Testis (tissue), 3 donors: ENCODE results near the gene HPSE2. TPM values are rescaled to one million over a fixed set of nuclear protein-coding genes. Genes with fewer than 3 reads are reported as not detected.
"Not testable (repeated sequence)": the region's sequence is repeated elsewhere in the genome, so short reads cannot be mapped to it uniquely, and the experiment has no call there.

Experiments
- DNase-seq: peaks from one replicate; pipeline ENCODE4 v3.0.0-alpha.2; 2019
- H3K27ac ChIP-seq, 2 donors: fragments of 200-600 bp; sonication (generic); one replicate each; pipeline ENCODE4 v1.5.1; 2019
- H3K27me3 ChIP-seq: fragments of 200-600 bp; sonication (generic); one replicate; pipeline ENCODE4 v1.5.1; 2019
- H3K36me3 ChIP-seq: fragments of 200-600 bp; sonication (generic); one replicate; pipeline ENCODE4 v1.5.1; 2017; ENCODE audit warnings: low read depth; ENCODE audit errors: missing control alignments
- H3K4me1 ChIP-seq: fragments of 200-600 bp; sonication (generic); one replicate; pipeline ENCODE4 v1.5.1; 2019
- H3K4me3 ChIP-seq, 2 donors: fragments of 200-600 bp; sonication (generic); one replicate each; pipeline ENCODE4 v1.5.1; 2017 to 2019
- H3K9me3 ChIP-seq: fragments of 200-600 bp; sonication (generic); one replicate; pipeline ENCODE4 v1.5.1; 2017
- POLR2A ChIP-seq: fragments of 450-650 bp; IDR thresholded peaks from one replicate; pipeline ENCODE4 v1.6.1; 2017; ENCODE audit warnings: antibody characterized with exemption, mild to moderate bottlenecking, moderate library complexity
- WGBS, 2 donors: methylation state at CpG; one replicate each; pipeline ENCODE4 v1.1.5; 2018; 5-methylcytosine and 5-hydroxymethylcytosine counted together
- intact Hi-C: fragments of 100-400 bp; cut with DNase I; formaldehyde crosslinking; loops from one replicate; pipeline ENCODE4 v1.15.1; 2023; ENCODE audit warnings: low total_unique reads
- polyA plus RNA-seq: library from polyadenylated mRNA; stranded (reverse); fragments of 350-450 nt; fragmentation: Illumina TruSeq; extraction: RNeasy Lipid Tissue Mini Kit (QIAGEN cat#74804); gene quantifications from one replicate; pipeline ENCODE4 v1.2.3, GENCODE V29; 2014; ENCODE audit warnings: low read depth, low replicate concordance; ENCODE audit not compliant: insufficient read depth
- total RNA-seq, 2 donors: library from RNA; depleted of rRNA; stranded (reverse); fragments of >200 nt; gene quantifications; one replicate each; pipeline ENCODE4 v1.2.3, GENCODE V29; 2016
- TF ChIP-seq, protein P1 (sequence below), 3 experiments: fragments of 450-650 bp in 2 of 3; fragments of 200-600 bp in 1 of 3; sonication (generic) in 1 of 3; IDR thresholded peaks; one replicate each; pipeline ENCODE4 v1.5.1; 2016 to 2019; ENCODE audit warnings: antibody characterized with exemption in 3 of 3, mild to moderate bottlenecking in 2 of 3, moderate library complexity in 1 of 3

The HPSE2 gene
- total and polyA plus RNA-seq, 3 donors from 2014 or later = 1.7 to 4.1 (median 2.5) TPM

DNA sequence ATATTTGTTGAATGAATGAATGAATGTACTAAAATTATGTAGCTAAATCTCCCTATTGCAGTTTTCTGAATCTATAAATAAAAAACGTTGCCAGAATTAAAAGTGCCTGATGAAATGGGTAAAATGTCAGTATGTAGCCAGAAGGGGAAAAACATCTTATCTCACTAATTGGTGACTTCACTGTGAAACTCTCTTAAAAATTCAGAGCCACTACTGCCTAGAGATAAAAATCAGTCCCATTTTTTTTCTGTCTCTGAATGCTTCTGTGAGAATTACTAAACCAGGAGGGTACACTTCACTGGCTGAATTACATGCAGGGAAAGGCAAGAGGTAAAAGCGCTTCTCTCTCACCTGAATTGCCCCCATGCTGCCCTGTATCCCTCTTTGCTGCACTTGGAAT lies 719.3 kb downstream of the HPSE2 start:
- Histone ChIP-seq H3K36me3 (no peaks in the 10 kb centered on the region), H3K27me3 (no peaks in the 10 kb centered on the region), H3K4me3 (no peak overlapping the region), H3K27ac (no peak overlapping the region), H3K4me1 (no peaks in the 10 kb centered on the region), H3K9me3 (no peaks in the 10 kb centered on the region)
- WGBS, 2 donors = 74 to 77% methylated on average over 2 of the region's 2 CpGs
- intact Hi-C loops = no loop called here
- TF ChIP-seq, protein P1, sequence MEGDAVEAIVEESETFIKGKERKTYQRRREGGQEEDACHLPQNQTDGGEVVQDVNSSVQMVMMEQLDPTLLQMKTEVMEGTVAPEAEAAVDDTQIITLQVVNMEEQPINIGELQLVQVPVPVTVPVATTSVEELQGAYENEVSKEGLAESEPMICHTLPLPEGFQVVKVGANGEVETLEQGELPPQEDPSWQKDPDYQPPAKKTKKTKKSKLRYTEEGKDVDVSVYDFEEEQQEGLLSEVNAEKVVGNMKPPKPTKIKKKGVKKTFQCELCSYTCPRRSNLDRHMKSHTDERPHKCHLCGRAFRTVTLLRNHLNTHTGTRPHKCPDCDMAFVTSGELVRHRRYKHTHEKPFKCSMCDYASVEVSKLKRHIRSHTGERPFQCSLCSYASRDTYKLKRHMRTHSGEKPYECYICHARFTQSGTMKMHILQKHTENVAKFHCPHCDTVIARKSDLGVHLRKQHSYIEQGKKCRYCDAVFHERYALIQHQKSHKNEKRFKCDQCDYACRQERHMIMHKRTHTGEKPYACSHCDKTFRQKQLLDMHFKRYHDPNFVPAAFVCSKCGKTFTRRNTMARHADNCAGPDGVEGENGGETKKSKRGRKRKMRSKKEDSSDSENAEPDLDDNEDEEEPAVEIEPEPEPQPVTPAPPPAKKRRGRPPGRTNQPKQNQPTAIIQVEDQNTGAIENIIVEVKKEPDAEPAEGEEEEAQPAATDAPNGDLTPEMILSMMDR (IDR thresholded peaks at IDR 0.05) = no peak
- TF ChIP-seq POLR2A = no peak
- no peak for DNase-seq

DNA sequence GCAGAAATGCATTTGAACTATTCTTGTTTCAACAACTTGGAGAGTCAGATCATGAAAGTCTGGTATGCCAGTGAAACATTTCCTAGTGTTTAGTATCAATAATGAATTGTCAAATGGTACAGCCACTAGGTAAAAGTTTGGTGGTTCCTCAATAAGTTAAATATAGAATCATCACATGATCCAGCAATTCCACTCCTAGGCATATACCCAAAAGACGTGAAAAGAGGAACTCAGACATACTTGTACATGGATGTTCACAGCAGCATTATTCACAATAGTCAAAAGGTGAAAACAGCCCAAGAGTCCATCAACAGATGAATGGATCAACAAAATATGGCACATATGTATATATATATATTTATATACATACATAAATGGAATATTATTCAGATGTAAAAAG lies 721.9 kb downstream of the HPSE2 start:
- Histone ChIP-seq H3K36me3 (no peaks in the 10 kb centered on the region), H3K27me3 (no peaks in the 10 kb centered on the region), H3K4me3 (no peak overlapping the region), H3K4me1 (no peaks in the 10 kb centered on the region), H3K9me3 (no peaks in the 10 kb centered on the region), H3K27ac (no peak overlapping the region)
- no peak for DNase-seq
- intact Hi-C loops = no loop called here
- TF ChIP-seq, protein P1 (IDR thresholded peaks at IDR 0.05) = no peak
- TF ChIP-seq POLR2A = no peak
- 72 to 83% methylated on average over 1 of the region's 1 CpG for WGBS, 2 donors

DNA sequence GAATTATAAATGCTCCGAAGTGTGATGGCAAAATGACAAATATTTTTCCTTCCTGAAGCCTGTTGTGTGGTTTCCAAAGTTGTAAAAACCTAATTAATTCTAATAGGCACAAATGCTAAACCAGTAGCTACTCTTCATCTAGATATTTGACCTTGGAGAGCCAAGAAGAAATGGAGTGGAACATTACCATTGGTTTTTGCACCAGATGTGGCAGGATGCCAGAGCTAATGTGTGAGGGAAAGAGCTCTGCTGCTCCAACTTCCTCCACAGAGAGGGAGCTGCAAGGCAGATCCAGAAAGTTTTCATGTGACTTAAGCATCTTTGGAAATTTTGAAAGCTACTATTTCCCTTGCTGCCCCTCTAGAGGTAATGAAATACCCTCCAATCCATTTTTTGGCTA lies 723.8 kb downstream of the HPSE2 start:
- Histone ChIP-seq H3K36me3 (no peaks in the 10 kb centered on the region), H3K9me3 (no peaks in the 10 kb centered on the region), H3K4me1 (no peaks in the 10 kb centered on the region), H3K27me3 (no peaks in the 10 kb centered on the region), H3K27ac (no peak overlapping the region), H3K4me3 (no peak overlapping the region)
- intact Hi-C loops = no loop called here
- TF ChIP-seq, protein P1 (IDR thresholded peaks at IDR 0.05) = no peak
- TF ChIP-seq POLR2A = no peak
- 54 to 85% methylated on average over 1 of the region's 1 CpG for WGBS, 2 donors
- no peak for DNase-seq

DNA sequence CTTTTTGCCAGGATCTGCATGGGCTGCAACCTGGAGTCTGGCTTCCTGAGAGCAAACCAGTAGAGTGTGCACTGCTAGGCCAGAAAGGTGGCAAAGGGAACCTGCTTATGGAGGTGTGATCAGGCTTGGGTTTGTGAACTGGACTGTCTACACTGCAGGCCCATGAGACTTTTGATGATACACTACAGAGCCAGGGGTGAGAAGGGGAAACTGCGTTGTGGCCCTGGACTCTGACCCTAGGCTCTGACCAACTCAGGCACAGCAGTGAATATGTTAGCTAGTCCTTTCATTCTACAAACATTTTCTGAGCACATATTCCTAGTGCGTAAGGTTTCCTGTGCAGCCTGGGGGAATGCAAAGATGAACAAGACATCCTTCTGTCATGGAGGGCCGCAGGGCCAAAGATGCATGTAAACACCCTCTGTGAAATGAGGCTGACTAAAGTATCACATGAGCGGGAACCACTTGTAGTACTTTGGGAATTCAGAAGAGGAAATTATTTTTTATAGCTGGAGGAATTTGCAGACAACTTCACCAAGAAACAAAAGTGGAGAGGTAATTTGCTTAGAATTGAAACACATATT lies 725.1 kb downstream of the HPSE2 start:
- Histone ChIP-seq H3K36me3 (no peaks in the 10 kb centered on the region), H3K9me3 (no peaks in the 10 kb centered on the region), H3K4me3 (no peak overlapping the region), H3K27me3 (no peaks in the 10 kb centered on the region), H3K27ac (no peak overlapping the region), H3K4me1 (no peaks in the 10 kb centered on the region)
- TF ChIP-seq, protein P1 (IDR thresholded peaks at IDR 0.05) = no peak
- TF ChIP-seq POLR2A = no peak
- WGBS, 2 donors = 96 to 97% methylated on average over 4 of the region's 4 CpGs
- intact Hi-C loops = no loop called here
- DNase-seq = no peak

DNA sequence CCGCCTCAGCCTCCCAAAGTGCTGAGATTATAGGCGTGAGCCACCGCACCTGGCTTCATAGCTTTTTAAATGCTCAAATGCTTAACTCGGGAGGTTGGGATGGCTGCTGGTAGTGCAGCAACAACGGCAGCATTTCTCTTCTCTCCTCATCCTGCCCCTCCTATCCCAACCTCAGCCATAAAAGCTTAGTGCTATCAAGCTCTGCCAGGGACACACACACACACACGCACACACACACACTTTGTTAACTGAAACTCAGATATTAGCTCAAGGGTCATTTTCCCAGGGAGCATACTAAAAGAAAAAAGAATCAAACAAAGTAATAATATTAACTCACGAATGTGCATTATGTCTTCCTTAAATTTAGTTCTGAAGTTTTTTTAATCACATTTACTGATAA lies 725.9 kb downstream of the HPSE2 start:
- no peak for DNase-seq
- H3K9me3 ChIP-seq = no peaks in the 10 kb centered on the region
- no peak overlapping the region for H3K4me3 ChIP-seq
- no peak overlapping the region for H3K27ac ChIP-seq
- 79 to 82% methylated on average over 7 of the region's 7 CpGs for WGBS, 2 donors
- intact Hi-C loops = no loop called here
- H3K4me1 ChIP-seq = no peaks in the 10 kb centered on the region
- H3K36me3 ChIP-seq = no peaks in the 10 kb centered on the region
- H3K27me3 ChIP-seq = no peaks in the 10 kb centered on the region
- TF ChIP-seq, protein P1 (IDR thresholded peaks at IDR 0.05) = no peak
- TF ChIP-seq POLR2A = no peak

DNA sequence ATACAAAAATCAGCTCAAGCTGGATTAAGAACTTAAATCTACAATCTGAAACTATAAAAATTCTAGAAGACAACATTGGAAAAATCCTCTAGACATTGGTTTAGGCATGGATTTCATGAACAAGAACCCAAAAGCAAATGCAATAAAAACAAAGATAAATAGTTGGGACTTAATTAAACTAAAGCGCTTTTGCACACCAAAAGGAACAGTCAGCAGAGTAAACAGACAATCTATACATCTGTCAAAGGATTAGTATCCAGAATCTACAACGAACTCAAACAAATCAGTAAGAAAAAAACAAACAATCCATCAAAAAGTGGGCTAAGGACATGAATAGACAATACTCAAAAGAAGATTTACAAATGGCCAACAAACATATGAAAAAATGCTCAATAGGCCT lies 733.1 kb downstream of the HPSE2 start:
- intact Hi-C loops, H3K4me3 ChIP-seq, H3K27me3 ChIP-seq, DNase-seq, H3K36me3 ChIP-seq, H3K4me1 ChIP-seq, H3K9me3 ChIP-seq, H3K27ac ChIP-seq: not testable (repeated sequence)
- WGBS, 2 donors = 88 to 95% methylated on average over 2 of the region's 2 CpGs
